Measurements from ENCODE around the gene USP48.

DNA sequence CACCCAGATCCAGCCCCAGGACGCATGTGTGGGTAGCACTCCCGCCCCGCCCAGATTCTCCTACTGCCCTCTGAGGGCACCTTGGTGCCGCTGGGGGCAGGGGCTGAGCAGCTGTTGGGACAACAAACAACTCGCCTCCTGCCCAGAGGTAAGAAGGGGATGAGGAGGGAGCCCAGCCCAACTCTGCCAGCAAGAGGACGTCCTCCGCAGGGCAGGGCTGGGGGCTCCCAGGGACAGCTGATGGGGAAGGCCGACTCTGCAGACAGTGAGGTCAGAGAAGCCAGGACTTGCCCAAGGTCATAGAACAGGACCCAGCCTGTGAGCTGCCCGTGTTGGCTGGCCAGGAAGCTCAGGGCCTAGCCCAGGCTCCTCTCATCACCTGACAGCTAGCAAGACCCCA lies 132.5 kb downstream of the USP48 start:
- TF ChIP-seq POLR2A (IDR thresholded peaks at IDR 0.05): no peak
- TF ChIP-seq, protein P1, sequence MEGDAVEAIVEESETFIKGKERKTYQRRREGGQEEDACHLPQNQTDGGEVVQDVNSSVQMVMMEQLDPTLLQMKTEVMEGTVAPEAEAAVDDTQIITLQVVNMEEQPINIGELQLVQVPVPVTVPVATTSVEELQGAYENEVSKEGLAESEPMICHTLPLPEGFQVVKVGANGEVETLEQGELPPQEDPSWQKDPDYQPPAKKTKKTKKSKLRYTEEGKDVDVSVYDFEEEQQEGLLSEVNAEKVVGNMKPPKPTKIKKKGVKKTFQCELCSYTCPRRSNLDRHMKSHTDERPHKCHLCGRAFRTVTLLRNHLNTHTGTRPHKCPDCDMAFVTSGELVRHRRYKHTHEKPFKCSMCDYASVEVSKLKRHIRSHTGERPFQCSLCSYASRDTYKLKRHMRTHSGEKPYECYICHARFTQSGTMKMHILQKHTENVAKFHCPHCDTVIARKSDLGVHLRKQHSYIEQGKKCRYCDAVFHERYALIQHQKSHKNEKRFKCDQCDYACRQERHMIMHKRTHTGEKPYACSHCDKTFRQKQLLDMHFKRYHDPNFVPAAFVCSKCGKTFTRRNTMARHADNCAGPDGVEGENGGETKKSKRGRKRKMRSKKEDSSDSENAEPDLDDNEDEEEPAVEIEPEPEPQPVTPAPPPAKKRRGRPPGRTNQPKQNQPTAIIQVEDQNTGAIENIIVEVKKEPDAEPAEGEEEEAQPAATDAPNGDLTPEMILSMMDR (IDR thresholded peaks at IDR 0.05 in 4 of 5, conservative IDR thresholded peaks at IDR 0.05 in 1 of 5): no peak

All from gastrocnemius medialis (tissue), 4 donors.